HG03520 (cell line): ENCODE data around the gene AK4.
A peak's percentile ranks its signal among the peaks of the same experiment; 100 is the strongest.
"Not testable (repeated sequence)": the region's sequence is repeated elsewhere in the genome, so short reads cannot be mapped to it uniquely, and the experiment has no call there.

ENCODE experiments used
- ATAC-seq: cut with Tn5 transposase; IDR thresholded peaks from one replicate; pipeline ENCODE4 v1.9.1; 2021; ENCODE audit warnings: mild to moderate bottlenecking, moderate library complexity; ENCODE audit not compliant: unreplicated experiment

The AK4 gene

GRCh38 chr1:65148178-65148547 lies at the start of gene AK4:
AK4 (plus strand) TSS chr1:65148203; CDS start chr1:65148408, 205 bp downstream.
- peak; percentile 19 for ATAC-seq

- no peak for ATAC-seq
Measured at GRCh38 chr1:65103807-65104206, 44.2 kb upstream of the AK4 start.

- ATAC-seq = no peak
Measured at GRCh38 chr1:65104854-65105534, 43.0 kb upstream of the AK4 start.

GRCh38 chr1:65105596-65105995 lies 42.4 kb upstream of the AK4 start:
- ATAC-seq = no peak

GRCh38 chr1:65108025-65108642 lies 39.9 kb upstream of the AK4 start:
- no peak for ATAC-seq

GRCh38 chr1:65109487-65109886 lies 38.5 kb upstream of the AK4 start:
- no peak for ATAC-seq

- no peak for ATAC-seq
Measured at GRCh38 chr1:65112811-65113210, 35.2 kb upstream of the AK4 start.

GRCh38 chr1:65113298-65113697 lies 34.7 kb upstream of the AK4 start:
- no peak for ATAC-seq

GRCh38 chr1:65114322-65114721 lies 33.7 kb upstream of the AK4 start:
- no peak for ATAC-seq

GRCh38 chr1:65119951-65120350 lies 28.1 kb upstream of the AK4 start:
- ATAC-seq = no peak

GRCh38 chr1:65129104-65129503 lies 18.9 kb upstream of the AK4 start:
- not testable (repeated sequence) for ATAC-seq

GRCh38 chr1:65138524-65138923 lies 9.5 kb upstream of the AK4 start:
- no peak for ATAC-seq

GRCh38 chr1:65139793-65140192 lies 8.2 kb upstream of the AK4 start:
- ATAC-seq = not testable (repeated sequence)

- ATAC-seq = no peak
Measured at GRCh38 chr1:65141394-65141793, 6.6 kb upstream of the AK4 start.

GRCh38 chr1:65141918-65142317 lies 6.1 kb upstream of the AK4 start:
- ATAC-seq = no peak

- not testable (repeated sequence) for ATAC-seq
Measured at GRCh38 chr1:65143112-65143658, 4.8 kb upstream of the AK4 start.

GRCh38 chr1:65146908-65147423 lies 1.0 kb upstream of the AK4 start:
- ATAC-seq = no peak

GRCh38 chr1:65147424-65148177 lies 402 bp upstream of the AK4 start:
- ATAC-seq = peak; percentile 53

GRCh38 chr1:65148548-65149350 lies 746 bp downstream of the AK4 start:
- peak; percentile 55 for ATAC-seq

GRCh38 chr1:65149351-65150107 lies 1.5 kb downstream of the AK4 start:
- ATAC-seq = no peak
